B cell (primary cell): ENCODE results near the gene GRIP2. TPM values are rescaled to one million over a fixed set of nuclear protein-coding genes. Genes with fewer than 3 reads are reported as not detected.

Experiments used
- ATAC-seq: fragments of 200-7000 bp; cut with Tn5 transposase; one replicate; pipeline ENCODE4 v1.10.0; 2021; ENCODE audit warnings: low read depth, mild to moderate bottlenecking, moderate number of reproducible peaks, moderate library complexity
- CTCF ChIA-PET: fragments of 350-600 bp; sonication (Branson Sonifier 250); formaldehyde crosslinking; loops from one replicate; lab custom pipeline; 2021; ENCODE audit warnings: antibody characterized with exemption, inconsistent platforms; lab: Charles Lee
- POLR2A ChIA-PET: fragments of 350-600 bp; sonication (Branson Sonifier 250); formaldehyde crosslinking; loops from one replicate; lab custom pipeline; 2021; ENCODE audit warnings: antibody characterized with exemption; lab: Charles Lee
- DNase-seq: peaks from one replicate; pipeline ENCODE4 v3.0.0; 2013
- H2AFZ ChIP-seq: 2 replicates; pipeline ENCODE4 v1.6.1; 2012; ENCODE audit warnings: mild to moderate bottlenecking, low read depth, low read length; ENCODE audit not compliant: insufficient read depth, poor library complexity, severe bottlenecking
- H3K27ac ChIP-seq, 2 donors: 1 replicate in 1 of 2; 2 replicates in 1 of 2; pipeline ENCODE4 v1.5.1; 2012 to 2013; ENCODE audit warnings: low read length in 2 of 2, mild to moderate bottlenecking in 2 of 2, moderate library complexity in 1 of 2
- H3K27me3 ChIP-seq, 4 experiments: fragments of 200-600 bp in 1 of 4; sonication (generic) in 1 of 4; replicated peaks in 1 of 4; 1 replicate in 2 of 4; 2 replicates in 2 of 4; pipeline versions ENCODE4 v1.6.1 to v1.7.0; 2013 to 2016; ENCODE audit warnings: low read length in 3 of 4, mild to moderate bottlenecking in 2 of 4, mixed read lengths in 1 of 4, moderate library complexity in 1 of 4; ENCODE audit not compliant: insufficient read depth in 4 of 4, control insufficient read depth in 3 of 4; ENCODE audit errors: control extremely low read depth in 1 of 4
- H3K36me3 ChIP-seq, 2 experiments: replicated peaks in 1 of 2; 1 replicate in 1 of 2; 2 replicates in 1 of 2; pipeline versions ENCODE4 v1.6.1 to v1.7.1; 2013; ENCODE audit warnings: low read length in 1 of 2; ENCODE audit not compliant: insufficient read depth in 2 of 2, control insufficient read depth in 1 of 2; ENCODE audit errors: control extremely low read depth in 1 of 2, extremely low read depth in 1 of 2
- H3K4me1 ChIP-seq, 2 donors: fragments of 200-600 bp in 1 of 2; sonication (generic) in 1 of 2; 1 replicate in 1 of 2; 2 replicates in 1 of 2; pipeline versions ENCODE4 v1.5.1 to v1.6.1; 2013 to 2017; ENCODE audit warnings: low read length in 2 of 2; ENCODE audit not compliant: control insufficient read depth in 2 of 2, insufficient read depth in 2 of 2
- H3K4me2 ChIP-seq: replicated peaks from 2 replicates; pipeline ENCODE3; 2012; ENCODE audit warnings: mild to moderate bottlenecking, low read depth, low read length; ENCODE audit not compliant: poor library complexity, severe bottlenecking
- H3K4me3 ChIP-seq, 5 experiments: fragments of 200-600 bp in 1 of 5; sonication (generic) in 1 of 5; 1 replicate in 3 of 5; 2 replicates in 2 of 5; pipeline versions ENCODE4 v1.5.1 to v1.7.0; 2011 to 2016; ENCODE audit warnings: low read length in 4 of 5, mild to moderate bottlenecking in 4 of 5, low read depth in 2 of 5, control low read depth in 1 of 5, moderate library complexity in 1 of 5; ENCODE audit not compliant: insufficient read depth in 1 of 5; ENCODE audit errors: control extremely low read depth in 1 of 5, extremely low read depth in 1 of 5
- H3K79me2 ChIP-seq: fragments of 200-600 bp; sonication (generic); one replicate; pipeline ENCODE4 v1.6.0; 2016; ENCODE audit warnings: low read length; ENCODE audit not compliant: control insufficient read depth, insufficient read depth
- H3K9ac ChIP-seq: fragments of 200-600 bp; sonication (generic); 2 replicates; pipeline ENCODE4 v1.6.1; 2017; ENCODE audit warnings: mild to moderate bottlenecking, low read length, moderate library complexity
- H3K9me3 ChIP-seq, 3 donors: one replicate each; pipeline versions ENCODE4 v1.6.1 to v1.7.1; 2013; ENCODE audit warnings: low read length in 2 of 3; ENCODE audit not compliant: control insufficient read depth in 2 of 3, insufficient read depth in 1 of 3; ENCODE audit errors: control extremely low read depth in 1 of 3
- H4K20me1 ChIP-seq: 2 replicates; pipeline ENCODE4 v1.6.0; 2012; ENCODE audit warnings: mild to moderate bottlenecking, low read length; ENCODE audit not compliant: insufficient read depth, control insufficient read depth, poor library complexity, severe bottlenecking
- H3K27ac Mint-ChIP-seq: one replicate; pipeline ENCODE4 v1.8.0; 2021; ENCODE audit warnings: mixed read lengths
- H3K27me3 Mint-ChIP-seq: one replicate; pipeline ENCODE4 v1.8.0; 2021; ENCODE audit warnings: mixed read lengths
- H3K4me1 Mint-ChIP-seq: one replicate; pipeline ENCODE4 v1.8.0; 2021; ENCODE audit warnings: mixed read lengths
- H3K4me3 Mint-ChIP-seq: one replicate; pipeline ENCODE4 v1.8.0; 2021; ENCODE audit warnings: mixed read lengths
- H3K9me3 Mint-ChIP-seq: one replicate; pipeline ENCODE4 v1.8.0; 2022; ENCODE audit warnings: mixed read lengths; ENCODE audit not compliant: insufficient read depth
- CTCF ChIP-seq: fragments of 200-600 bp; IDR thresholded peaks from one replicate; pipeline ENCODE4 v1.8.0; 2022; ENCODE audit warnings: antibody characterized with exemption, mild to moderate bottlenecking
- EZH2 ChIP-seq: IDR thresholded peaks from 2 replicates; pipeline ENCODE4 v1.6.1; 2012; ENCODE audit warnings: borderline replicate concordance, low read depth, mild to moderate bottlenecking, moderate library complexity, low read length; ENCODE audit not compliant: insufficient read depth, poor library complexity, severe bottlenecking
- WGBS: methylation state at CpG from one replicate; pipeline ENCODE4 v1.1.5; 2013; ENCODE audit warnings: missing lambda C conversion rate; ENCODE audit not compliant: insufficient coverage; 5-methylcytosine and 5-hydroxymethylcytosine counted together
- intact Hi-C: fragments of 100-400 bp; cut with micrococcal nuclease; formaldehyde crosslinking; loops from one replicate; pipeline ENCODE4 v1.10.0; 2022
- polyA plus RNA-seq: library from polyadenylated mRNA; depleted of rRNA; stranded (reverse); fragments of >200 nt; gene quantifications from 2 replicates; pipeline ENCODE4 v1.2.3, GENCODE V29; 2012
- total RNA-seq, 2 donors: library from RNA; stranded (reverse); fragments of 120-200 nt in 1 of 2; gene quantifications; 1 replicate in 1 of 2; 2 replicates in 1 of 2; pipeline versions ENCODE4 v1.2.3 to v1.2.4, GENCODE V29; 2013 to 2022

Gene GRIP2
- total and polyA plus RNA-seq, 2 donors (not counting 1 experiment from before 2014, with no cell fraction given), result not detected

- Histone ChIP-seq H3K79me2 (no peaks in the 10 kb centered on the region), H3K4me3 (no peak overlapping the region), H3K4me1 (no peaks in the 10 kb centered on the region), H4K20me1 (no peaks in the 10 kb centered on the region), H3K9ac (no peak overlapping the region), H3K27ac (no peak overlapping the region), H3K27me3 (peaks cover 0 to 4% (median 0%) of the 10 kb centered on the region in 4 experiments), H3K36me3 (no peaks in the 10 kb centered on the region), H2AFZ (no peak overlapping the region), H3K4me2 (no peak overlapping the region), H3K9me3 (no peaks in the 10 kb centered on the region)
- intact Hi-C loops, result no loop called here
- ATAC-seq (no peak), DNase-seq (no peak)
- Mint-ChIP-seq H3K4me3 (no peak overlapping the region), H3K27me3 (peaks cover 24% of the 10 kb centered on the region), H3K4me1 (no peaks in the 10 kb centered on the region), H3K27ac (no peak overlapping the region), H3K9me3 (no peaks in the 10 kb centered on the region)
- ChIA-PET CTCF (no interaction called here), POLR2A (no interaction called here)
- WGBS, result 74% methylated on average over 2 of the region's 2 CpGs
- no peak for TF ChIP-seq EZH2
- no peak for TF ChIP-seq CTCF
Measured at GRCh38 chr3:14566812-14567211, 26.7 kb upstream of the GRIP2 start.

GRCh38 chr3:14565868-14566588 lies 25.9 kb upstream of the GRIP2 start:
- H3K36me3 ChIP-seq, result no peaks in the 10 kb centered on the region
- no peak overlapping the region for H3K4me2 ChIP-seq
- ChIA-PET POLR2A (no interaction called here), CTCF (no interaction called here)
- WGBS, result 31% methylated on average over 10 of the region's 10 CpGs
- Mint-ChIP-seq H3K4me1 (no peaks in the 10 kb centered on the region), H3K9me3 (no peaks in the 10 kb centered on the region), H3K27ac (no peak overlapping the region), H3K27me3 (peaks cover 31% of the 10 kb centered on the region), H3K4me3 (no peak overlapping the region)
- no peak overlapping the region for H3K9ac ChIP-seq
- H3K27me3 ChIP-seq, result peaks cover 0 to 4% (median 0%) of the 10 kb centered on the region in 4 experiments
- H3K4me1 ChIP-seq, result no peaks in the 10 kb centered on the region
- no peak for TF ChIP-seq CTCF
- no peaks in the 10 kb centered on the region for H3K9me3 ChIP-seq
- H4K20me1 ChIP-seq, result no peaks in the 10 kb centered on the region
- H2AFZ ChIP-seq, result no peak overlapping the region
- no peak for ATAC-seq
- H3K79me2 ChIP-seq, result no peaks in the 10 kb centered on the region
- intact Hi-C loops, result no loop called here
- no peak overlapping the region for H3K4me3 ChIP-seq
- no peak overlapping the region for H3K27ac ChIP-seq
- no peak for DNase-seq
